Measurements from ENCODE around the gene NGB.

The NGB gene

DNA sequence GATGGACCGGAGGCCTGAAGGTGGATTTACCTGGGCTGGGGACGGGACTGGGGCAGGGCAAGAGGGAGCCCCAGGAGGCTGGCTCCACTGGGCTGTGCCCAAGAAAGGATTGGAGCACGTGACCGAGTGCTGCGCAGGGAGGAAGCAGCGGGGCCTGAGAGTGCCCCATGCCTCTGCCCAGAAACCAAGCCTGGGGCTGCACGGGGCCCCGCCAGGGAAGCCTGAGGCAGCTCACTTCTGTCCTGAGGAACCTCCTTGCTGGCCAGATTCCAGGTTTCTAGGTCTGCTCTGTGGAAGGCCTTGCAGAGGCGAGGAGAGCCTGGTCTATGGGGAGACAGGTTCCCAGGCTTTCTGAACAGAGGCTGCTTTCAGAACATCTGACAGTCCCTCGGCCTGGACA lies 10.4 kb downstream of the NGB start:
- no peak for DNase-seq

DNA sequence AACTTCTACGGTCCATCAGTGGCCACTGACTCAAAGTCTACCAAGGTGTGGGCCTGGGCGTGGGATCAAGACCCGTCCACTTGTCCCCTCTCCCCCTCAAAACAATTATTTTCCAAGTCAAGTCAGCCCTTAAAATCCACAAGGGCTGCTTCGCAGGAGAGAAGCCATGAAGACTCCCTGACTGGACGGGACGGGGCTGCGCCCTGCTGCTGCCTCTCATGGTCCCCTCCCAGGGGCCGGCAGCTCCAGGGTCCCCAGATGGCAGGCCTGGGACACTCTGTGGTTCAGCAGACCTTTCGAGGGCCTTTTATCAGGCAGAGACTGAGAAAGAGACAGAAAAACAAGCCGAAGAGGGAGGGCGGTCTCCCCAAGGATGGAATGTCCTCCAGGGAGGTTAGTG lies 10.8 kb downstream of the NGB start:
- DNase-seq = no peak

DNA sequence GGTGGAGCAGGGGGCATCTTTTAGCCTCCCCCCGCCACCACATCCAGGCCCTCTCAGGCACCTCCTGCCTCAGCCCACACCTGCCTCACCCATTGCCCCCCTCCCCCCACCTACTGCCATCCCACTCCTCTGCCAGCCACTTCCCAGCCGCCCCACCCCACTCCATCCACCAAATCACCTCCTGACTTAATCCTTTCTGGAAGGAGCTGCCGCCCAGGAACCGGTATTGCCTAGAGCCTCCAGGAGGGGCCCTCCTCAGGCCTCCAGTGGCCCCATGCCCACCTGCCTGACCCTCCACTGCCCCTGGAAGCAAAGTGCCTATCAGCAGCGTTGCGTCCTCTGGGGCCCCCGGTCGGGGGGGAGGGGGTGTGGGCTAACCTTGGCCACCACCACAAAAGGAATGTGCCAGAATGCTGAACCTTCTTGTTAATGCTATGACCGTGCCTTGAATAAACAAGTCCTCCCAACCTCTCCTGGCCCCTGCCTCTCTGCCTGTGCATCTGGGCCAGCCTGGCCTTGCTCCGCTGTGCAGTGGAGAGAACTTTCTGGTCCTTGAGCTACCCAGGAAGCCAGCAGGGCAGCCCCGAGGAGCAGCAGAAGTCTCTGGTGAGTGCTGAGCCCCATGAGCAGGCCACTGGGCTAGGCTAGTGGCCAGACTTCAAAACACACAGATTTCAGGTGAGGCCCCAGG lies 11.8 kb downstream of the NGB start:
- DNase-seq = no peak

DNA sequence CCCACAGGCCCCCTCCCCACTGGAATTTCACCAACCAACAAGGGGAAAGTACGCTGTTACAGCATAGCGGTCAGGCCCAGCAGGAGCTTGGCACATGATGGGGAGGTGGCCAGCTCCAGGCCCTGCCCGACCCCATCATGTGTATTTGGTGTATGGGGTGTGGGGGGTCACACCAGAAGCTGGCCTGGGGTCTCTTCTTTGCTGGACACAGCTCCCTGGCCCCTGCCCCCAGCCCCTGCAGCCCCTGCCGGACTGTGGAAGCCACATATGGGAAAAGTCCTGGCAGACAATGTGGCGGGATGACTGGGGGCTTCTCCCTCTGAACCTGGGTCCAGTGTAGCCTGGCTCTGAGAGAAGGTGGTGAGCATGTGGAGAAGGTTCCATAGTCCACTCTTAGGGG lies 12.4 kb downstream of the NGB start:
- no peak for DNase-seq

DNA sequence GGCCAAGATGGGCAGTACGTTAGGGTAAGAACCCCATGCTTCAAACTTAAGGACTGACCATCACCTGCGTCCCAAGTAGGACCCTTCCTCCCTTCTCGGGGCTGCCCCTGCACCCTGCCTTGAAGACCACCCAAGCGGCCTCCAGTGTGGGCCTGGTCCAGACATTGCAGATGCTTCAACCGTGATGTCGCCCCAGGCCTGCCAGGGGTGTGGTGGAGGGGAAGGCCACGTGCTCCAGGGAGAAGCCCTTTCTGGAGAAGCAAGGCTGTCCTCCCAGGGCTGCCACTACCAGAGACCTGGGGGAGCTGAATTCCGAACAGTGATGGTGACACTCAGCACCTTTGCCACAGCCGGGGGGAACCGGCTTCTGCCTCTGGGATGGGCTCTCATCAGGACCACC lies 13.3 kb downstream of the NGB start:
- no peak for DNase-seq

DNA sequence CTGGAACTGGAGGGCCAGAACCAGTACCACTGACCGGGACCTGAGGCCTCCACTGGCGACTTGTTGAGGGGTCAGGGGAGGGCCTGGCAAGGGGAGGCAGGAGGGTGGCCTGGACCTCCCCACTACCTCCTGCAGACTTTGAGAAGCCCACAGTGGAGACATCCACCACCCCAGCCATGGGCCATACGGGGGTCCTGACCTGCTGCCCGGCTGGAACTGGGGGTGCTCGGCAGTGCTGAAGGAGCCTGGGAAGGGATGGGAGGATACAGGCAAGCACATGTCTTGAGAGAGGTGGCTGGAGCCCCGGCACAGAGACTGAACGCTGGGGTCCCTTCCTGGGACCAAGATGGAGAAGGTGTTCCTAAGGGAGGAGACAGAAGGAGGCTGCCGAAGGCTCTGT lies 14.3 kb downstream of the NGB start:
- DNase-seq = no peak

DNA sequence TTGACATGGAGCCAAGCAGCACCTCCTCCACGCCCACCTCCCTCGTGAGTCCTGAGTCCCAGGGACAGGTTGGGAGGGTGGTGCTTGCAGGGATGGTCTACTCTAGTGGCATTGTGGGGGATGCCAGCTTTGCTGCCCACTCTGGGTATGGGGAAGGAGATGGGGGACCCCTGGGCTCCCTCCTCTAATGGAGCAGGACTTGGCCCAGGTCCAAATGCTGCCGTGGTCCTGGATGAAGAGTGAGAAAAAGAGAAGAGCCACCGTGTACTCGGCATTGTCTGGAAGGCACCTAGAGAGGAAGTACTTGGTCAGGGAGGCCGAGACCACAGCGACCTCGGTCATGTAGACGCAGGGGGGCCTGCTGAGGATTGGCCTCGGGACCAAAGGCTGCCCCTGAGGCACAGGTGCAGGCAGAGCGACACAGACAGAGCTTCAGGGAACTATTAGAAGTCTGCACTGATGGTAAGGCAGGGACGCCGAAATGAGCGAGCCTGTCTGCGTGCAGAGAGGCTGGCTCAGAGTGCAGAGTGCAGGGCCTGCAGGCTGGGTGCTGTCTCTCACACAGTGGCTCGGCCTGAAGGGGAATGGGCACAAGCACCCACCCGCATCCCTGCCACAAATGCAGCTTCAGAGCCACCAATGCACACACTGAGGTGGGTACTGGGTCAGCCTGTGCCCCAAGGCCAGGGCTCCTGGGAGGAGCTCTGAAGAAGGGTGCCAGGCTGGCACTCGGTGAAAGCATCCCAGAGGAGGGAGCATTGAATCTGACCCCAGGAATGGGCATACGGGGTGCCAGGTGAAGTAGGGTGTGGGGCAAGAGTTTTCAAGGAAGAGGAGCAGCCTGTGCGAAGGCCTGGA lies 17.4 kb downstream of the NGB start:
- no peak for DNase-seq

DNA sequence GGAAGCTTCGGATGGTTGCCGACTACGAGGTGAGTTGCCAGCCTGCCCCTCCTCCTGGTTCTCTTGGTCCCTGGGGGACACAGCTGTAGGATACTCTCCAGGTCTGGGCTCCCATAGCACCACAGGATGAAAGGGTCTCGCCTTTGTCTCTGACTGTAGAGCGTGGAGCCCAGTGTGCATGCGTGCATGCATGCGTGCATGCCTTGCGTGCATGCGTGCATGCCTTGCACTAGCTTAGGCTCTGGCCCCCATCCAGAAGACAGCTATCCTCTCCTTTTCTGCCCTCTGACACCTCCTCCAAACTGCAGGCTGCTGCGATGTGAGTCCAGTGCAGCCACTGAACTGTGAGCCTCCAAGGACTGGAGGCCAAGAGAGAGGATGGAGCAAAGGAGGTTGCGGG lies 19.1 kb downstream of the NGB start:
- DNase-seq = no peak

DNA sequence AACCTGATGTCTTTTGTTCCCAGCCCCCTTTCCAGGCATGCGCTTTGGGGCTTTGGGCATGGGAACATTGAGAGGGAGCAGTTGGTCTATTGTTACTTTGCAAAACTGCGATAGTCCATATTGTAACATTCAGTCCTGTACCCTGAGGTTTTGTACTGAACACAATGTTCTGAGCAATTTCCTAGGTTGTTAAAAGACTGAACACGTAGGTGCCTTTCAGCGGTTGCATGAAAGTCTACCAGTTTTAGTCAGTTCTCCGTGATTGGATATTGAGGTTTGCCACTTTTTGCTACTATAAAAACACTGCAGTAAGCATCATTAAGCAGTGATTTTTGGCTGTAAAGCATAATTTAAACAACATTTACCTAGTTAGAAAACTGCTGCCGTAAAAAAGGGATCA lies 20.1 kb downstream of the NGB start:
- DNase-seq = no peak

DNA sequence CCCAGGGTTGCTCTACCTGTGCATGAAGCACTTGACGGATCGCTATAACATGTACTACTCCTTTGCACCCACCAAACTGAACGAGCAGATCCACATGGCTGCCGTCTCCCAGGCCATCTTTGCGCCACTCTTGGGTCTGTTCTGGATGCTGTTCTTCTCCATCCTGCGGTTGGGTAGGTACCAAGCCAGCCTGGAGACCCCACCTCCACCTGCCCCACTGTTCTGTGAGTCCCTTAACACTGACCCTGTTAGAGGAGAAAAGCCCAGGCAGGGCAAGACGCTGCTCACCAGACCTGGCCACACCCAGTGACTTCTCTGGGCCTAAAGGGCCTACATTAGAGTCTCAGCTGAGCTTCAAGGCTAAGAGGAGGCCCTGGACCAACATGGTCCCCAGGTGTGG lies 21.7 kb downstream of the NGB start:
- no peak for DNase-seq

DNA sequence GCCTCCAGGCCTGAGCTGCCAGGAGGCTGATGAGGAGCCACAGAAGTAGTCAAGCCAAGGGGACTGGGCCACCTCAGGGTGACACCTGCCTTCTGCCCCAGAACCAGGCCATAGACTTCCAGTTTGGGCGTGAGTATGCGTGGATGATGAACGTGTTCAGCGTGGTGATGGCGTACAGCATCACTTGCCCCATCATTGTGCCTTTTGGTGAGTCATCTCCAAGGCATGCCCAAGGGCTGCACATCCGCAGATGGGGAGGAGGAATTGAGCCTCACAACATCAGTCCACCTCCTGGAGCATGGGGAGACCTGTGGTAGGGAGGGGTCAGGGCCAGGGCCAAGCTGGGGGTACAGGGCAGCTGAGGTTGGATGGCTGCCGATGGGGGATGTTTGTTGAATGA lies 22.3 kb downstream of the NGB start:
- no peak for DNase-seq

DNA sequence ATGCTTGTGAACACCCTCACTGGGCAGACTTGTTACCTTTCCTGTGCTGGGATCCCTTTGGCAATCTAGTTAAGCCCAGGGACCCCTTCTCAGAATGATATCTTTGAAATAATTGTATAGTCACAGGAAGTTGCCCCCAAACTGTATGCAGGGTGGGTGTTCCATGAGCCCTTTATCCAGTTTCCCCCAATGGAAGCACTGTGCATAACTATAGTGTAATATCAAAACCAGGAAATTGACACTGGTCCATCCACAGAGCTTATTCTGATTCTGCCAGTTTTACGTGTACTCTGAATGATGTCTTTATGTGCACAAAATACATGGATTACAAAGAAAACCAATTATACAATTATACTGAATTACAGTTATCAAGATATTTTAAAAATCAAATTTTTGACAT lies 24.2 kb downstream of the NGB start:
- no peak for DNase-seq

DNA sequence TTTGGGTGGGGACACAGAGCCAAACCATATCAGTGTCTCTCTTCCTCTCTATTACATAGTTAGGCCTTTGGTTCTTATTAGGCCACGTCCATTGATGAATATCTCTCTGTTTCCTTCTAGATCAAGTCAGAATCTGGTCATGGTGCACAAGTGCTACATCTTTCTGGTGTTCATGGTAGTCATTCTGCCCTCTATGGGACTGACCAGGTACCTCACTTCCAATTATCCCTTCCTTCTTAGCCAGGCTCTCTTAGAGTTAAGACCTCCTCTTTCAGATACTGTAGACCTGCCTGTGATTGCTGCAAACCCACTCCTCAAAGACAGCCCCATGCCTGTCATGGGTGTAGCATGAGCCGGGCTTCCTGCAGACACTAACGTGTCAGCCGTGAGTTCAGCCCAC lies 25.2 kb downstream of the NGB start:
- no peak for DNase-seq

DNA sequence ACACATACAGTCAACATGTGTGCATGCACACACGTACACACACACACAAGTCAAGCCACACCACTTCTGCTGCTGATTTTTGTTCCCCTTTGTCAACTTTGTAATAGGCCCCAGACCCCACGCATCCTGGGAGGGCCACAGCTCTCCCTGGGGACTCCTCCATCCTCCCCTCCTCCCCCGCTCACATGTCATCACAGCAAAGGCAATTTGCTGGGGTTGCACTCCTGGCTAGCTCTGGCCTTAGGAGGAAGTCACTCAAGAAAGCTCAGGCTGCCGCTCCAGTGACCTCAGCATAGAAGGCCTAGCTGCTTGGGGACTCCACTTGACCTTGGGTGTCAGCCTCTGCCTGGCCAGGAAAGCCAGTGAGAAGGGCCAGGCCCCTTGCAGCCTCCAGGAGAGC lies 27.2 kb downstream of the NGB start:
- DNase-seq = no peak

DNA sequence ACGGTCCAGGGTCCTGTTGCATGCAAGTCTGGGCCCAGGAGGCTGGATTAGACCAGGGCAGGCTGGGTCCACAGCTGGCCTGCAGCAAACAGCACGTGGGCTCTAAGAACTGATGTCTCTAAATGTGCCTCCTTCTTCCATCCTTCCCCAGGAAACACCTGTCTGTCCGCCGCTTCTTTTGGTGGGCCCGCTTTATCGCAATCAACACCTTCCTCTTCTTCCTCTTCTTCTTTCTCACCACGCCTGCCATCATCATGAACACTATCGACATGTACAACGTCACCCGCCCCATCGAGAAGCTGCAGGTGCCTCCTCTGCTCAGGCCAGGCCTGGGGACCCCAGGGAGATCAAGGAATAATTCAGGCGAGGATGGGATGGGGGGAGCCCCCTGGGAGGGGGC lies 28.3 kb downstream of the NGB start:
- no peak for DNase-seq

DNA sequence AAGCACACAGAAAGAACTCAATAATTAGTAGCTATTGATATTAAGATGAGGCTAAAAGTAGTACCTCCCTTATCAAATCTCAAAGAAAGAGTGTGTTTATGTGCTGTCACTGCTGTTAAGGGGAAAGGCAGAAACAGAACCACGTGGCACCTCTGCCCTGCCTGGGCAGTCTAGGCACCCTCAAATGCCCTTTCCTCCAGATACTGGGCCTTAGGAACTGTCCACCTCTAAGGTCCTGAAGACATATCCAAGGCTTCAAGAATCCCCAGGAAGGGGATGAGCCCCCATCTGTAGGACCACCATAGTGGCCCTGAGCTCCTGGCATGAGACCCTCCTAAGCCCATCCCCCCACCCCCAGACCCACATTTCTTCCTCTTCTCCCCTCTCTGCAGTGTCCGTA lies 29.1 kb downstream of the NGB start:
- DNase-seq = no peak

DNA sequence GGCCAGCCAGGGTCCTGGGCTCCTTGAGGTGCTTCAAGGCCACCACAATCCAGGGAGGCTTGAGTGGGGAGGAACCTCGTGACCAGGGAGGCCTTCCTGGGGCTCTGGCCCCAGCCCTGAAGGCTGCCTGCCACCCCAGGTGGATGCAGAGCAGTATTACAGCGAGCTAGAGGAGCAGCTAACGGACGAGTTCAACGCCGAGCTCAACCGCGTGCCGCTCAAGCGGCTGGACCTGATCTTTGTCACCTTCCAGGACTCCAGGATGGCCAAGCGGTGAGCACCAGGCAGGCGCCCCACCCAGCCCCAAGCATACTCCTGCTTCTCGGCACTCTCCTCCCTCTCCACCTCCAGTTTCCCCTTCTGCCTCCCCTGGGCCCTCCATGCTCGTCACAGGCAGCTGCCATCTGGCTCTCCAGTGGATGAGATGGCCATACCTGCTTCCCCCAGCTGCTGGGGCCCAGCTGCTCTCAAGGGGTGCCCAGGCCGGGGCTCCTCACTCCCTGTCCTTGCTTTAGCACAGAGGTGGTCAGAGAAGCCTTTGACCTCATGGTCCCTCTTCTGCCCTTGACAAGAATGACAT lies 30.6 kb downstream of the NGB start:
- DNase-seq = no peak

DNA sequence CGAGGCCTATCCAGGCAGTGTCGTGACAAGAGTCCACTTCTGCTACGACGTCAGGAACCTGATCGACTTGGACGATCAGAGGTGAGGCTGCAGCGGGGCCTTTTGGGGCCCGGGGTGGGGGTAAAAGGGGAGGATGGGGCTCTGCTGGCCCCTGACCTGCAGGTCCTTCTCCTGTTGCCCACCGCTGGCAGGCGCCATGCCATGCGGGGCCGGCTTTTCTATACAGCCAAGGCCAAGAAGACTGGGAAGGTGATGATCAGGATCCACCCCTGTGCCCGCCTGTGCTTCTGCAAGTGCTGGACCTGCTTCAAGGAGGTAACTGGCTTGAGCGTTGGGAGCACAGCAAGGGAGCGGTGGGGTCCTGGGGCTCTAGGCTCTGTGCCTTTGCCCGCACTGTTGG lies 31.6 kb downstream of the NGB start:
- no peak for DNase-seq

DNA sequence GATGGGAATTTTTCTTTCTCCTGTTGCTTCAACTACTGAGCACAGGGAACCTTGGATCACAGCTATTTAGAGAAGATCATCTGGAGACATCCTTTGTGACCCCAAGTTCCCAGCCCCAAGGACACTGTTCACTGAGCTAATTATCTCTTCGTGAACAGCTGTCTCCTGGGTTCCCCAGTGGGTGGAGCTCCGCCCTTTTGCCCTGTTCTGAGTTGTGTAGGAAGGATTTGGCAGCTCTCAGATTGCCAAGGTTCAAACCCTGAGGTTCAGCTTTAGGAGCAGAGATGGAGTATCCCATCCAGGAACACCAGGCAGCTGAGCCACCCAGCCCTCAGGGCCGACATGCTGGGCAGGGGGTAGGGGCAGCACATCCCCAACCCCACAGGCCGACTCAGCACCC lies 32.0 kb downstream of the NGB start:
- no peak for DNase-seq

DNA sequence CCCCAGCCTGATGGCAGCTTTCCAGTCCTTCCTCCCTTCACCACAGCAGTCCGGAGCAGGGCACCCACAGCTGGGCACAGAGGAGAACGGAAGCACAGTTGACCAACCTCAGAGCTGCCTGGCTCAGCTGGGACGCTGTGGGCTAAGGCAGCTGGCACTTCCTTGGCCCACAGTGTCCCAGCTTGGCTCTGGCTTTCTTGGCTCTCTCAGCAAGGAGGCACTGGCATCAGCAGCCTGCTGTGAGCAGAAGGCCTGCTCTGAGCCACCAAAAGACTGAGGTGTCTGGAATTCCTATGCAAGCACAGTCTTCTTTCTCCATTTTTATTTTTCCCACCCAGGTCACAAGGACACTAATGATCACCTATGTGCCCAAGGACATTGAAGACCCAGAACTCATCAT lies 32.6 kb downstream of the NGB start:
- no peak for DNase-seq

DNA sequence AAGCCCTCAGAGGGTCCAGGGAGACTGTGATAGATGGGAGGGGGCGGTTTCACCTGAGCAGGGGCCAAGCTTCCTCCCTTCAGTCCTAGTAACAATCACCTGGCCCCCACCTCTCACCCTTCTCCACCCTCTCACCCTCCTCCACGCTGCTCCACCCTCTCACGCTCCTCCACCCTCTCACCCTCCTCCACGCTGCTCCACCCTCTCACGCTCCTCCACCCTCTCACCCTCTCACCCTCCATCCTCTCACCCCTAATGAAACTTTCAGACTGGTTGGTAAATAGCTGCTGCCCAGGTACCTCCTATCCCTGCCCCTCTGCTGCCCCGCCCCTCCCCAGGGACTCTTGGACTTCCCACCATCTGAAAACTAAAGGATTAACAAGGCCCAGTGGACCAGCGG lies 34.2 kb downstream of the NGB start:
- no peak for DNase-seq

DNA sequence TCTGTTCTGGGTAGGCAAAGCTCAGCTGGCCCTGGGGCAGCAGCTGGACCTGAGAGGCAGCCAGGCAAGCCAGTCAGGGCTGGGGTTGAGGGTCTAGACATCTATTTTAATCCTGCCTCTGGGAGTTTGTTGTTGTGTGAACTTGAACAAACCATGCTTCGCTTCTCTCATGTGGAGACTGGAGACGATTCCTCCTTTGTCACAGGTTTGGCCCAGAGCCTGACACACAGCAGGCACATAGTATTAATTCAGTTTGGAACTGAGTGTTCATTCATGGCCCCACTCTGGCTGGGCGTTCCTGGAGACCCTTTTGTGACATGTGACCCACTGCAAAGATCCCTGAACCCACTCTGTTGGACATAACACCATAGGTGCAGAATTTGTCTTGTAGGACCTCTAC lies 39.3 kb downstream of the NGB start:
- no peak for DNase-seq

DNA sequence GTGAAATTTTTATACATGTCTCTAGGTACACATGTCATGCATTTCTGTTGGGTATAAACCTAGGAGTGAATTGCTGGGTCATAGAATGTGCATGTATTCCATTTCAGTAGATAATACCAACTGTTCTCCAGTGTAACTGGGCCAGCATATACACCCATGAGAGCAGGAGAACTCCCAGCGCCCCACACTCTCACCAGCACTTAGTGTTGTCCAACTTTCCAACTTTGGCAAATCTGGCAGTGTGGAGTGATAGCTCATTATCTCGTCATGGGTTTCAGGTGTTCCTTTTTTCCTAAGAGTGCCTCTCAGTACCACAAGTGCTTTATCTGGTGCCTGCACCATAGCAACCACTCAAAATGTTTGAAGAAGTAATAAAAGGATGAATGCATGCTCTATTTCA lies 40.1 kb downstream of the NGB start:
- no peak for DNase-seq

DNA sequence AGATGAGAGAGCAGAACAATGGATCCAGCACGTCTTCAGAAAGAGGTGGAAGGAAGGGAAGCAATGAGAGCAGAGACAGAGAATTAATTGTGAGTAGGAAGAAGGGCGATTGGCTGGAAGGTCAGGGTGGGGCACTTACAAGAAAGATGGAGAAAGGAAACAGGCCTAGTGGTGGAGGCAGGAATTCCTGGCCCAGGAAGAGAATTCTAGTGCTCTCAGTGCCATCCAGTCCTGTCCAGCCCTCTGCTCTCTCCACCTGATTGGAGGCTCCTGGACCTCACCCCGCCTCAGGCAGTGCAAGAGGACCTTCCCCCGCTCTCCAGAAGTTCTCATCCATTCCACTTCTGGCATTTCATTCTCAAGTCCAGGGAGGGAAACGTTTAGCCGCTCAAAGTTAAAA lies 43.0 kb downstream of the NGB start:
- no peak for DNase-seq

Measured in activated naive CD4-positive, alpha-beta T cell (primary cell).